A673 (cell line): ENCODE measurements around the gene B3GNT4.

Experiments
- EZH2 ChIP-seq: fragments of 200-600 bp; sonication (generic); IDR thresholded peaks from 2 replicates; pipeline ENCODE4 v1.6.1; 2017; ENCODE audit warnings: borderline replicate concordance, low read depth, mild to moderate bottlenecking, mixed read lengths, antibody characterized with exemption, low read length; ENCODE audit not compliant: poor library complexity, severe bottlenecking
- TF ChIP-seq, protein P1 (sequence below): fragments of 300-800, 200-600 bp; sonication (generic); conservative IDR thresholded peaks from 2 replicates; pipeline ENCODE4 v1.5.1; 2017; ENCODE audit warnings: low read depth, mild to moderate bottlenecking, antibody characterized with exemption, low read length, moderate library complexity, mixed read lengths

- TF ChIP-seq, protein P1, sequence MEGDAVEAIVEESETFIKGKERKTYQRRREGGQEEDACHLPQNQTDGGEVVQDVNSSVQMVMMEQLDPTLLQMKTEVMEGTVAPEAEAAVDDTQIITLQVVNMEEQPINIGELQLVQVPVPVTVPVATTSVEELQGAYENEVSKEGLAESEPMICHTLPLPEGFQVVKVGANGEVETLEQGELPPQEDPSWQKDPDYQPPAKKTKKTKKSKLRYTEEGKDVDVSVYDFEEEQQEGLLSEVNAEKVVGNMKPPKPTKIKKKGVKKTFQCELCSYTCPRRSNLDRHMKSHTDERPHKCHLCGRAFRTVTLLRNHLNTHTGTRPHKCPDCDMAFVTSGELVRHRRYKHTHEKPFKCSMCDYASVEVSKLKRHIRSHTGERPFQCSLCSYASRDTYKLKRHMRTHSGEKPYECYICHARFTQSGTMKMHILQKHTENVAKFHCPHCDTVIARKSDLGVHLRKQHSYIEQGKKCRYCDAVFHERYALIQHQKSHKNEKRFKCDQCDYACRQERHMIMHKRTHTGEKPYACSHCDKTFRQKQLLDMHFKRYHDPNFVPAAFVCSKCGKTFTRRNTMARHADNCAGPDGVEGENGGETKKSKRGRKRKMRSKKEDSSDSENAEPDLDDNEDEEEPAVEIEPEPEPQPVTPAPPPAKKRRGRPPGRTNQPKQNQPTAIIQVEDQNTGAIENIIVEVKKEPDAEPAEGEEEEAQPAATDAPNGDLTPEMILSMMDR: no peak
- TF ChIP-seq EZH2: no peak
Measured at GRCh38 chr12:122189626-122190475, 13.7 kb upstream of the B3GNT4 start.
